ENCODE results near the gene MAFG. TPM values are rescaled to one million over a fixed set of nuclear protein-coding genes. Genes with fewer than 3 reads are reported as not detected.

MAFG gene
- total RNA-seq, 1 experiment from 2014 or later, result 31.4 TPM

DNA sequence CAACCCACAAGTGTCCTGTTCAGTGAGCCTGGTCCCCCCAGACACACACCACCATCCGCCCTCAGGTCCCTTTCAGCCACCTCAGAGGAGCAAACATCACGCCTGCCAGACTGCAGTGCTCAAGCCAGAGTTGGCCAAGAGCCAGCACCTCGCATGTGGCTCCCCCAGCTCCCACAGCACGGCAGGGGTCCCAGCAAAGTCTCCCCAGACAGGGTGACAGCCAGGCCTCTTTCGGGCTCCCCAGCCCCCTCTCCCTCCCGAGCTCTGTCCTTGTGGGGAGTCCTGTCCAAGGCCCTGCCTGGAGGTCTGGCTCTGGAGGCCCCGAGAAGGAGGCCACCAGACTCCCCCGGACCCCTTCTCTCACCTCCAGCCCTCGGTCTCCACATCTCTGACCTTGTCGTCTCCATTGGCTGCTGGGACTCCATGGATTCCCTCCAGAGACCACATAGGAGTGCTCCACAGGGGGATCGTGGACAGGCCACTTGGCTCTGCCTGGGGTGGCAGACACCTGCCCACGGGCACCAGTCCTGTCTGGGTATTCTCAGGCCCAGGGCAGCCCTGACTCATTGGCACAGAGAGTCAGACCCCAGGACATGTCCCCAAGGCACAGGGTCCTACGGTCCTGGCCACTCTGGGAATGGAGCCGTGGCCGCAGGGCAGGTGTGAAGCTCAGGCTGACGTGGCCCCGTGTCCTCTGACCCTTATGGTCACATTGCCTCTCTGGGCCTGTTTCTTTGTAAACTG, 21.3 kb upstream of the MAFG start:
- Mint-ChIP-seq H3K36me3 (ENCODE audit: insufficient read depth in 1 of 3, low read depth in 3 of 3) (no peaks in the 10 kb centered on the region), H3K4me1 (peaks cover 5 to 14% of the 10 kb centered on the region in 2 experiments), H3K4me3 (no peak overlapping the region), H3K27me3 (ENCODE audit: low read depth) (peaks cover 63% of the 10 kb centered on the region), H3K9me3 (no peaks in the 10 kb centered on the region), H3K27ac (no peak overlapping the region; a peak in 2 of 7 replicates)
- DNase-seq, result no peak
- H2AK5ac ChIP-seq (ENCODE audit: insufficient read length, low read length), result no peak overlapping the region
- H4K8ac ChIP-seq (replicated peaks; ENCODE audit: insufficient read length, low read depth, low read length), result no peak overlapping the region
- TF ChIP-seq, protein P1, sequence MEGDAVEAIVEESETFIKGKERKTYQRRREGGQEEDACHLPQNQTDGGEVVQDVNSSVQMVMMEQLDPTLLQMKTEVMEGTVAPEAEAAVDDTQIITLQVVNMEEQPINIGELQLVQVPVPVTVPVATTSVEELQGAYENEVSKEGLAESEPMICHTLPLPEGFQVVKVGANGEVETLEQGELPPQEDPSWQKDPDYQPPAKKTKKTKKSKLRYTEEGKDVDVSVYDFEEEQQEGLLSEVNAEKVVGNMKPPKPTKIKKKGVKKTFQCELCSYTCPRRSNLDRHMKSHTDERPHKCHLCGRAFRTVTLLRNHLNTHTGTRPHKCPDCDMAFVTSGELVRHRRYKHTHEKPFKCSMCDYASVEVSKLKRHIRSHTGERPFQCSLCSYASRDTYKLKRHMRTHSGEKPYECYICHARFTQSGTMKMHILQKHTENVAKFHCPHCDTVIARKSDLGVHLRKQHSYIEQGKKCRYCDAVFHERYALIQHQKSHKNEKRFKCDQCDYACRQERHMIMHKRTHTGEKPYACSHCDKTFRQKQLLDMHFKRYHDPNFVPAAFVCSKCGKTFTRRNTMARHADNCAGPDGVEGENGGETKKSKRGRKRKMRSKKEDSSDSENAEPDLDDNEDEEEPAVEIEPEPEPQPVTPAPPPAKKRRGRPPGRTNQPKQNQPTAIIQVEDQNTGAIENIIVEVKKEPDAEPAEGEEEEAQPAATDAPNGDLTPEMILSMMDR (conservative IDR thresholded peaks at IDR 0.05), result no peak
- no peak overlapping the region for H3K9ac ChIP-seq (ENCODE audit: extremely low read depth, insufficient read length, low read length)
- H4K91ac ChIP-seq (ENCODE audit: insufficient read length, low read depth, low read length), result no peak overlapping the region
- H2BK120ac ChIP-seq (ENCODE audit: low read depth, low read length, poor library complexity, severe bottlenecking), result no peak overlapping the region
- no CpG with 5 or more reads among the region's 17 CpGs for WGBS (ENCODE audit: extremely low coverage, insufficient read length, low lambda C conversion rate)
- H3K9me3 ChIP-seq (ENCODE audit: control insufficient read depth, low read depth, low read length), result no peaks in the 10 kb centered on the region
- no peak overlapping the region for H3K56ac ChIP-seq (ENCODE audit: insufficient read length, low read depth, low read length)
- H3K23ac ChIP-seq (ENCODE audit: insufficient read length, low read depth, low read length), result no peak overlapping the region
- no peak overlapping the region for H3K27ac ChIP-seq (ENCODE audit: insufficient read length, low read depth, low read length)
- H3T11ph ChIP-seq (ENCODE audit: low read length), result no peak overlapping the region
- no peak overlapping the region for H2BK20ac ChIP-seq (ENCODE audit: low read depth, low read length, poor library complexity, severe bottlenecking)
- no peak overlapping the region for H3K4me2 ChIP-seq (ENCODE audit: insufficient read depth, insufficient read length, low read length)
- H4K5ac ChIP-seq (ENCODE audit: insufficient read length, low read depth, low read length), result no peak overlapping the region
- H3K4me1 ChIP-seq (ENCODE audit: insufficient read depth, low read length), result no peaks in the 10 kb centered on the region; the same call in 1 of the 2 replicates
- no peak overlapping the region for H2BK15ac ChIP-seq (ENCODE audit: low read depth, low read length)
- no peak overlapping the region for H3K14ac ChIP-seq (ENCODE audit: insufficient read depth, low read length)
- no peak overlapping the region for H2BK5ac ChIP-seq (ENCODE audit: insufficient read length, low read length)
- no peak overlapping the region for H2BK12ac ChIP-seq (ENCODE audit: insufficient read length, low read depth, low read length)
- no peaks in the 10 kb centered on the region for H3K79me1 ChIP-seq (ENCODE audit: insufficient read depth, low read depth, low read length, poor library complexity, severe bottlenecking)
- no peaks in the 10 kb centered on the region for H3K79me2 ChIP-seq (ENCODE audit: insufficient read depth, low read length)
- H4K20me1 ChIP-seq (ENCODE audit: control insufficient read depth, insufficient read depth, insufficient read length), result no peaks in the 10 kb centered on the region
- no peaks in the 10 kb centered on the region for H3K27me3 ChIP-seq (ENCODE audit: insufficient read depth, low read length)
- H3K4ac ChIP-seq (ENCODE audit: low read depth, low read length), result no peak overlapping the region
- H3K23me2 ChIP-seq (ENCODE audit: insufficient read length, low read depth, low read length, poor library complexity, severe bottlenecking), result no peaks in the 10 kb centered on the region
- H2AFZ ChIP-seq (ENCODE audit: low read length), result no peak overlapping the region
- H3K18ac ChIP-seq (ENCODE audit: insufficient read length, low read depth, low read length), result no peak overlapping the region

All from H9 (cell line).